Tibial artery (tissue), 4 donors: Measurements from ENCODE around the gene CDV3.
"Not testable (repeated sequence)": the region's sequence is repeated elsewhere in the genome, so short reads cannot be mapped to it uniquely, and the experiment has no call there.

Source experiments
- DNase-seq, 2 donors: peaks; one replicate each; pipeline ENCODE4 v3.0.0-alpha.2; 2019
- H3K27ac ChIP-seq, 2 donors: fragments of 200-600 bp; sonication (generic) in 1 of 2; 1 replicate in 1 of 2; 2 replicates in 1 of 2; pipeline ENCODE4 v1.5.1; 2018 to 2019; ENCODE audit warnings: mild to moderate bottlenecking in 1 of 2
- H3K27me3 ChIP-seq, 2 donors: fragments of 200-600 bp; sonication (generic) in 1 of 2; one replicate each; pipeline versions ENCODE4 v1.5.1 to v1.6.0; 2016 to 2019
- H3K36me3 ChIP-seq, 3 donors: fragments of 200-600 bp; sonication (generic) in 2 of 3; one replicate each; pipeline ENCODE4 v1.5.1; 2016 to 2019; ENCODE audit warnings: mild to moderate bottlenecking in 2 of 3
- H3K4me1 ChIP-seq, 4 donors: fragments of 200-600 bp; sonication (generic) in 2 of 4; 1 replicate in 3 of 4; 2 replicates in 1 of 4; pipeline ENCODE4 v1.5.1; 2016 to 2019
- H3K4me3 ChIP-seq, 2 donors: fragments of 200-600 bp; sonication (generic) in 1 of 2; 1 replicate in 1 of 2; 2 replicates in 1 of 2; pipeline ENCODE4 v1.5.1; 2018 to 2019; ENCODE audit warnings: mild to moderate bottlenecking in 2 of 2
- H3K9me3 ChIP-seq, 3 donors: fragments of 200-600 bp; sonication (generic) in 1 of 3; one replicate each; pipeline ENCODE4 v1.5.1; 2016 to 2019
- intact Hi-C: fragments of 100-400 bp; cut with DNase I; formaldehyde crosslinking; loops from one replicate; pipeline ENCODE4 v1.15.0; 2023; ENCODE audit warnings: low total_unique reads
- TF ChIP-seq, protein P1 (sequence below), 2 experiments: fragments of 200-600 bp in 1 of 2; fragments of 450-650 bp in 1 of 2; IDR thresholded peaks; one replicate each; pipeline ENCODE4 v1.5.1; 2017 to 2019; ENCODE audit warnings: antibody characterized with exemption in 2 of 2, mild to moderate bottlenecking in 1 of 2, moderate library complexity in 1 of 2

CDV3 gene

DNA sequence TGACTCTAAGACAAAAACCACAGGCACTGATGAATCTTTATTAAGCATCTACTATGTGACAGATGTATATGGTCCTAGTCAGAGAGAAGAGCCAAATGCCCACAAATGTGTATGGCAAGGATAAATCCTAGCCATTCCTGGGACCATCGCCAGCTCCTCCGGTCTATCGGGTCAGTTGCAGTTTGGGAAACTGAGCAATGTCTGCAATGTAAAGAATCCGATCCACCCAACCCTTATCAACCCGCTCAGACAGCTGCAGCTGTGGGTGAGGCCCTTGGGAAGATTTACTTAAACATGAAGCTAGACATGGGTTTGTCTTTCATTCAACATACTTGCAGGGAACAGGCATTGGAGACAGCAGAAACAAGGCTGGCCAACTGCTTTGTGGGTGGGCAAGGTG, 40.5 kb upstream of the CDV3 start:
- TF ChIP-seq, protein P1, sequence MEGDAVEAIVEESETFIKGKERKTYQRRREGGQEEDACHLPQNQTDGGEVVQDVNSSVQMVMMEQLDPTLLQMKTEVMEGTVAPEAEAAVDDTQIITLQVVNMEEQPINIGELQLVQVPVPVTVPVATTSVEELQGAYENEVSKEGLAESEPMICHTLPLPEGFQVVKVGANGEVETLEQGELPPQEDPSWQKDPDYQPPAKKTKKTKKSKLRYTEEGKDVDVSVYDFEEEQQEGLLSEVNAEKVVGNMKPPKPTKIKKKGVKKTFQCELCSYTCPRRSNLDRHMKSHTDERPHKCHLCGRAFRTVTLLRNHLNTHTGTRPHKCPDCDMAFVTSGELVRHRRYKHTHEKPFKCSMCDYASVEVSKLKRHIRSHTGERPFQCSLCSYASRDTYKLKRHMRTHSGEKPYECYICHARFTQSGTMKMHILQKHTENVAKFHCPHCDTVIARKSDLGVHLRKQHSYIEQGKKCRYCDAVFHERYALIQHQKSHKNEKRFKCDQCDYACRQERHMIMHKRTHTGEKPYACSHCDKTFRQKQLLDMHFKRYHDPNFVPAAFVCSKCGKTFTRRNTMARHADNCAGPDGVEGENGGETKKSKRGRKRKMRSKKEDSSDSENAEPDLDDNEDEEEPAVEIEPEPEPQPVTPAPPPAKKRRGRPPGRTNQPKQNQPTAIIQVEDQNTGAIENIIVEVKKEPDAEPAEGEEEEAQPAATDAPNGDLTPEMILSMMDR (IDR thresholded peaks at IDR 0.05): no peak
- no peaks in the 10 kb centered on the region for H3K9me3 ChIP-seq
- H3K4me3 ChIP-seq: no peak overlapping the region
- intact Hi-C loops: no loop called here
- H3K4me1 ChIP-seq: peaks cover 0 to 13% (median 10%) of the 10 kb centered on the region in 4 donors
- no peaks in the 10 kb centered on the region for H3K36me3 ChIP-seq
- H3K27me3 ChIP-seq: no peaks in the 10 kb centered on the region
- DNase-seq: no peak
- no peak overlapping the region for H3K27ac ChIP-seq

DNA sequence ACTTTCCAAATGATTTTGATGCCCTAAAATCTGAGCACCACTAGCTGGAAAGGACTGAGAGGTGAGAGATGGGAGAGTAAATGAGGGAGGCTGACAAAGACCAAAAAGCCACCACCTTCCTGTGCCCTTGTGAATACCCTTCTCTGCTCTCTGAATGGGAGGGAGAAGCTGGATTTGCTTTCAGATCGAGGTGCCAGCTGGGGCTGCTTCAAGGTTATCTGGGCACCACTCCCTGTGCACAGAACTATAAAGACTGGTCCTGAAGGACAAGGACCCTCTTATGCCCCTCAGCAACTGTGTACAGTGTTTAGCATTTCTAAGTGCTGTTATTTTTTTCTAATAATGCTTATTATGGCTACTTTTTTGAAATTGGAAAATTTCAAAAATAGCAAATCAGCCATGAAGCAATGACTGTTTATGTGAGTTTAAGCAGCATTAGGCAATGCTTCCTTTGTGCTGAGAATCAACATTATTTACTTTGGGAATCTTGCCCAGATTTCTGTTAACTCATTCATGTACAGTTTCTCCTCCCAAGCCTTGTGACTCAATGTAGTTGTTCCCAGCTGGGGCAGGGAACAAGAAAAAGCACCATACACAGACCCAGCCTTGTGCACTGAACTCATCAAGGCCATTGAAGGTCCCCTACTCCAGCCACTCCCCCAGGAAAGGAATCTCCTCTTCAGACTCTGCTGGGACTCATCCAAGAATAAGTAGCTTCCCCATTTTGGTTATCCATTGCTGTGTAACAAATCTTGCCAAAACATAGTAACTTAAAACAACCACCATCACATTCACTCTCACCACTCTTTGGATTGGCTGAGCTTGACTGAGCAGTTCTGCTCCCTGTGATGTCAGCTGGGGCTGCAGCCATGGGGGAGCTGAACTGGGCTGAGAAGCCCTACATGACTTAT, 37.3 kb upstream of the CDV3 start:
- intact Hi-C loops: no loop called here
- Histone ChIP-seq H3K9me3 (no peaks in the 10 kb centered on the region), H3K4me3 (no peak overlapping the region), H3K36me3 (no peaks in the 10 kb centered on the region), H3K27me3 (no peaks in the 10 kb centered on the region), H3K4me1 (peaks cover 0 to 13% (median 10%) of the 10 kb centered on the region in 4 donors), H3K27ac (peak overlapping the region in 1 of 2 donors; percentile 22)
- peak in 1 of 2 donors; percentile 40 for DNase-seq
- TF ChIP-seq, protein P1 (IDR thresholded peaks at IDR 0.05): no peak

DNA sequence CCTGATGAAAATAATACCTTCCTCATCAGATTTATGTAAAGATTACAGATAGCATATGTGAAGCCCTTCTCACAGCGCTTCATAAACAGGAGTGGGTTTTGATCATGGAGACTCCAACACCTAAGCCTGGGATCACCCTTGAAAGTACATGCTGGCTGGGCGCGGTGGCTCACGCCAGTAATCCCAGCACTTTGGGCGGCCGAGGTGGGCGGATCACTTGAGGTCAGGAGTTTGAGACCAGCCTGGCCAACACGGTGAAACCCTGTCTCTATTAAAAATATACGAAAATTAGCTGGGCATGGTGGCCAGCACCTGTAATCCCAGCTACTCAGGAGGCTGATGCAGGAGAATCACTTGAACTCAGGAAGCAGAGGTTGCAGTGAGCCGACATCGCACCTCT, 36.4 kb upstream of the CDV3 start:
- H3K9me3 ChIP-seq, H3K36me3 ChIP-seq, intact Hi-C loops, H3K4me3 ChIP-seq, DNase-seq, H3K27ac ChIP-seq, H3K27me3 ChIP-seq: not testable (repeated sequence)
- peaks cover 0 to 13% (median 10%) of the 10 kb centered on the region in 4 donors for H3K4me1 ChIP-seq

DNA sequence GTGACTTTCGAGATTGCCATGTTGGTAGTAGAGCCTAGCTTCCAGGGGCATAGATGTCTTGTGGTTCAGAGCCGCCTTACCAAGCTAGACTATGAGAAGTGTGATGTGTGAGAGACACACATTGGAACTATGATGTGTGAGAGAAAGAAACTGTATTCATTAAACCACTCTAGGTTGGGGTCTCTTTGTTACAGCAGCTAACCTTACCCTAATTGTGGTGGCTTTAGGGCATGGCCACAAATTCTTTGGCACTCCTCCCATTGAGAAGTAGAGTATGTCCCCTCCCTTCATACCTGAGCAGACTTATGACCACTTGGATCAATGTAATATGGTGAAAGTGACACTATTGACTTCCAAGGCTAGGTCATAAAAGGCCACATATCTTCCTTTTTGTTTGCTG, 35.3 kb upstream of the CDV3 start:
- H3K4me3 ChIP-seq: no peak overlapping the region
- intact Hi-C loops: no loop called here
- TF ChIP-seq, protein P1 (IDR thresholded peaks at IDR 0.05): no peak

DNA sequence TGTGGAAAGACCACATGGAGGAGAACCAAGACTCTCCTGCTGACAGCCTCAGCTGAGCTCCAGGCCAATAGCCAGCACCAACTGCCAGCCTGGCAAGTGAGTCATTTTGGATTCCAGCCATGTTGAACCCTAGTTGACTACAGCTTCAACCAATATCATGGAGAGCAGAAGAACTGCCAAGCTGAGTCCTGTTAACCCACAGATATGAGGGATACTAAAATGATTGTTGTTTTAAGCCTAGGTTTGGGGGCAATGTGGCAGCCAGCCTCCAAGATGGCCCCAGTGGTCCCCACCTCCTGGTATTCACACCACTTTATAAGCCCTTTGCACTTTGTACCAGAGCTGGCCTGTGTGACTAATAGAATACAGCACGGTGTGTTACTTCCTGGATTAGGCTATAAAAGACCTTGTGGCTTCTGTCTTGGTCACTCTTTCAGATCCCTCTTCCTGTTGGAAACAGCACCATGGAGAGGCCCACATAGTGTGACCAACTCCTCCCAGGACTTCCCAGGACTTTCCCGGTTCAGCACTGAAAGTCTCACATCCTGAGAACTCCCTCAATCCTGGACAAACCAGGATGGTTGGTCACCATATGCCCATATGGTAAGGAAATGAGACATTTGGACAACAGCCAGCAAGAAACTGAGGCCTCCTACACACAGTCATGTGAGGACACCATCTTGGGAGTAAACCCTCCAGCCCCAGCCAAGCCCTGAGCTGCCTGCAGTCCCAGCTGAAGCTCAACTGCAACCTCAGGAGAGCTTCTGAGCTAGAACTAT, 32.4 kb upstream of the CDV3 start:
- H3K4me1 ChIP-seq: peaks cover 0 to 7% (median 5%) of the 10 kb centered on the region in 4 donors
- no peak for DNase-seq
- intact Hi-C loops: no loop called here
- no peak overlapping the region for H3K4me3 ChIP-seq
- H3K36me3 ChIP-seq: no peaks in the 10 kb centered on the region
- no peak overlapping the region for H3K27ac ChIP-seq
- no peaks in the 10 kb centered on the region for H3K27me3 ChIP-seq
- TF ChIP-seq, protein P1 (IDR thresholded peaks at IDR 0.05): no peak
- no peaks in the 10 kb centered on the region for H3K9me3 ChIP-seq

More for the DNA sequence above, 35.3 kb upstream of the CDV3 start:
- Histone ChIP-seq H3K9me3 (no peaks in the 10 kb centered on the region), H3K27me3 (no peaks in the 10 kb centered on the region), H3K4me1 (peaks cover 0 to 13% (median 10%) of the 10 kb centered on the region in 4 donors), H3K36me3 (no peaks in the 10 kb centered on the region), H3K27ac (no peak overlapping the region)
- DNase-seq: no peak

DNA sequence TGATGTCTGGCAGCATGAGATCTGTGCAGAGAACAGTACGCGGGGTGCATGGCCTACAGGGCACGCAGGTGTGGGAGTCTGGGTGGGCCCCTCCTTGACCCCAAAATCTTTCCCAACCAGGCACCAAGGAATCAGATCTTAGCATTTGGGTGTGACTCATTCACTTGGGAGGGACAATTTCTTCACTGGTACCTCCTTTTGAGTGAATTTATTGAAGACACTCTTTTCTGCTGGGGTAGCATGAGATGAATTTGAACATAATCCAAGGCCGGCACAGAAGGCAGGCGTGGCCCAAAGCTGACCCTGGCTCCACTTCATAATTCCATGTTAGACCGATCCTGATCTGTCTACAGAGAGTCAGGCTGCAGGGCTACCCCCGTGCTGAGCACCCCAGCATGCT, 30.6 kb upstream of the CDV3 start:
- intact Hi-C loops: no loop called here
- Histone ChIP-seq H3K27ac (no peak overlapping the region), H3K27me3 (no peaks in the 10 kb centered on the region), H3K9me3 (no peaks in the 10 kb centered on the region), H3K36me3 (no peaks in the 10 kb centered on the region), H3K4me3 (no peak overlapping the region), H3K4me1 (peaks cover 0 to 14% (median 12%) of the 10 kb centered on the region in 4 donors)
- TF ChIP-seq, protein P1 (IDR thresholded peaks at IDR 0.05): no peak
- DNase-seq: no peak

DNA sequence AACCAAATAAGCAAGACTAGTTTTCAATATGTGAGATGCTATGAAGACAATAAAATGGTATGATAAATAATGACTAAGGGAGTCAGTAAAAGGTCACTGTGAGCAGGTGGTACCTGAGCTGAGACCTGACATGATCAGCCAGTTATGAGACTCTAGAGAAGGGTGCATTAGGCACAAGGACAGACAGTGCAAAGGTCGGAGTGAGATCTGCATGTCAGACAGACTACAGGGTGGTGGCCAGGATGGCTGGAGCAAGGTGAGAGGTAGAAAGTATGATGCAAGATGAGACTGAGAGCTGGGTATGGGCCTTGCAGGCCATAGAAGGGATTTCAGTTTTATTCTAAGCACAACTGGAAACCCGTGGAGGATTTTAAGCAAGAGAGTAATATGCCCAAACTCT, 28.5 kb upstream of the CDV3 start:
- intact Hi-C loops, H3K36me3 ChIP-seq, H3K27me3 ChIP-seq, DNase-seq, H3K27ac ChIP-seq, H3K9me3 ChIP-seq, H3K4me3 ChIP-seq: not testable (repeated sequence)
- H3K4me1 ChIP-seq: peaks cover 0 to 20% (median 19%) of the 10 kb centered on the region in 4 donors
